CD4-positive, alpha-beta T cell treated with Interferon gamma for 1 hour (primary cell): ENCODE results near the gene MLST8.
A peak's percentile ranks its signal among the peaks of the same experiment; 100 is the strongest.

Experiments used
- DNase-seq: peaks from one replicate; pipeline ENCODE4 v3.0.0-alpha.2; 2020

The MLST8 gene

GRCh38 chr16:2205104-2205966, at the start of gene MLST8:
Gene MLST8, plus strand, starts transcription at chr16:2205454. Its CDS starts 632 bp downstream, at chr16:2206086.
- peak; percentile 89 for DNase-seq

- no peak for DNase-seq
Measured at GRCh38 chr16:2155977-2156848, 49.0 kb upstream of the MLST8 start.

- no peak for DNase-seq
Measured at GRCh38 chr16:2156849-2157224, 48.4 kb upstream of the MLST8 start.

GRCh38 chr16:2157480-2158261, 47.6 kb upstream of the MLST8 start:
- no peak for DNase-seq

GRCh38 chr16:2158262-2158638, 47.0 kb upstream of the MLST8 start:
- DNase-seq, result no peak

GRCh38 chr16:2159175-2159838, 45.9 kb upstream of the MLST8 start:
- no peak for DNase-seq

GRCh38 chr16:2160915-2161551, 44.2 kb upstream of the MLST8 start:
- DNase-seq, result no peak

GRCh38 chr16:2161911-2162310, 43.3 kb upstream of the MLST8 start:
- no peak for DNase-seq

- no peak for DNase-seq
Measured at GRCh38 chr16:2162676-2163118, 42.6 kb upstream of the MLST8 start.

- DNase-seq, result no peak
Measured at GRCh38 chr16:2163211-2163881, 41.9 kb upstream of the MLST8 start.

GRCh38 chr16:2165861-2166260, 39.4 kb upstream of the MLST8 start:
- no peak for DNase-seq

- no peak for DNase-seq
Measured at GRCh38 chr16:2166263-2167067, 38.8 kb upstream of the MLST8 start.

- no peak for DNase-seq
Measured at GRCh38 chr16:2167068-2167638, 38.1 kb upstream of the MLST8 start.

- DNase-seq, result no peak
Measured at GRCh38 chr16:2170080-2170479, 35.2 kb upstream of the MLST8 start.

- DNase-seq, result no peak
Measured at GRCh38 chr16:2170587-2171435, 34.4 kb upstream of the MLST8 start.

GRCh38 chr16:2171601-2172178, 33.6 kb upstream of the MLST8 start:
- DNase-seq, result no peak

GRCh38 chr16:2172688-2173335, 32.4 kb upstream of the MLST8 start:
- DNase-seq, result no peak

- no peak for DNase-seq
Measured at GRCh38 chr16:2173366-2173765, 31.9 kb upstream of the MLST8 start.
